Stimulated activated naive B cell treated with anti-CD40 and anti-IgM and Interleukin-4, amounts not matched to agents 10 μg/mL and 1 μg/mL and 100 μg/mL, for 72 hours (primary cell): ENCODE data around the gene CELF2.

Experiments used
- ATAC-seq, 2 donors: fragments of 150-1000 bp; cut with Tn5 transposase; replicated peaks; 2 replicates each; pipeline ENCODE4 v1.10.0; 2021; ENCODE audit warnings: moderate library complexity in 1 of 2
- DNase-seq: peaks from one replicate; pipeline ENCODE4 v3.0.0; 2021
- H3K27ac Mint-ChIP-seq: one replicate; pipeline ENCODE4 v1.8.0; 2022; ENCODE audit warnings: mild to moderate bottlenecking, mixed read lengths
- H3K27me3 Mint-ChIP-seq, 2 donors: one replicate each; pipeline ENCODE4 v1.8.0; 2022; ENCODE audit warnings: mixed read lengths in 2 of 2
- H3K36me3 Mint-ChIP-seq, 2 donors: one replicate each; pipeline ENCODE4 v1.8.0; 2022; ENCODE audit warnings: mixed read lengths in 2 of 2, mild to moderate bottlenecking in 1 of 2
- H3K4me1 Mint-ChIP-seq, 2 donors: one replicate each; pipeline ENCODE4 v1.8.0; 2022; ENCODE audit warnings: mixed read lengths in 2 of 2, mild to moderate bottlenecking in 1 of 2
- H3K4me3 Mint-ChIP-seq, 2 donors: one replicate each; pipeline ENCODE4 v1.8.0; 2022; ENCODE audit warnings: mild to moderate bottlenecking in 2 of 2, mixed read lengths in 2 of 2, moderate library complexity in 1 of 2
- H3K9me3 Mint-ChIP-seq, 2 donors: one replicate each; pipeline ENCODE4 v1.8.0; 2022; ENCODE audit warnings: mixed read lengths in 2 of 2, mild to moderate bottlenecking in 1 of 2

Gene CELF2

DNA sequence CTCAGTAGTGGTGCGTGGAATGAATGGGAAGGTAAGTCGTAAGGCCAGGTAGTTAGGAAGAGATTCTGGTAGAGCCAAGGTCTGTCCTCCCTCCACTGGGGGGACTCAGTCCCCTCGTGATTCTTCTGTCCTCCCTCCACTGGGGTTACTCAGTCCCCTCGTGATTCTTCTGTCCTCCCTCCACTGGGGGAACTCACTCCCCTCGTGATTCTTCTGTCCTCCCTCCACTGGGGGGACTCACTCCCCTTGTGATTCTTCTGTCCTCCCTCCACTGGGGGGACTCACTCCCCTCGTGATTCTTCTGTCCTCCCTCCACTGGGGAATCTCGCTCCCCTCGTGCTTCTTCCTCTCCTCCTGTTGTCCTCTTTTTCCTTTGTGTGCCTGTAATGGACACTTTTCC is 125.1 kb downstream of the CELF2 start:
- Mint-ChIP-seq H3K9me3 (peaks cover 5% of the 10 kb centered on the region in 2 donors), H3K27ac (peak overlapping the region; percentile 79), H3K36me3 (peaks cover 4% of the 10 kb centered on the region in 2 donors), H3K27me3 (no peaks in the 10 kb centered on the region), H3K4me1 (peaks cover 41 to 66% of the 10 kb centered on the region in 2 donors), H3K4me3 (peak overlapping the region in 1 of 2 donors; percentile 21)
- DNase-seq (no peak), ATAC-seq (no peak)

DNA sequence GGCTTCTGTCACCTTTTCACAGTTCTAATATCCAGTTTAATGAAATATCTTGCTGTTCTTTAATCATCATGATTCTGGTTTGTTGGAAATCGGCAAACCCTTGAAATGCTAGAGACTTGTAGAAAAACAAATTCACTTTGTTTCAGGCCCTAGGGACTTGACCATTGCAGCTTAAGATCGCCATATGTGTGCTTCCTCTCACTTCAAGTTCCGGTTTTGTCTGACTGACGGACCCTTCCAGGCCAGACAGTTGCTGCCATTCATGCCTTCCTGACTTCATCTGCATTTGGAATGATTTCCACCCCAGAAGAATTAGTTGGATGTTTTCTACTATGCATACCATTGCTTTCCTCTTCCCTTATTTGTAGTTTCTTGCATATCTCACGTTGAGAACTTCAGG is 125.6 kb downstream of the CELF2 start:
- peaks cover 5% of the 10 kb centered on the region in 2 donors for H3K9me3 Mint-ChIP-seq
- peak overlapping the region; percentile 79 for H3K27ac Mint-ChIP-seq
- peaks cover 46 to 71% of the 10 kb centered on the region in 2 donors for H3K4me1 Mint-ChIP-seq
- no peaks in the 10 kb centered on the region for H3K27me3 Mint-ChIP-seq
- peaks cover 4% of the 10 kb centered on the region in 2 donors for H3K36me3 Mint-ChIP-seq
- no peak for ATAC-seq
- DNase-seq, result no peak
- H3K4me3 Mint-ChIP-seq, result peak overlapping the region in 1 of 2 donors; percentile 21

DNA sequence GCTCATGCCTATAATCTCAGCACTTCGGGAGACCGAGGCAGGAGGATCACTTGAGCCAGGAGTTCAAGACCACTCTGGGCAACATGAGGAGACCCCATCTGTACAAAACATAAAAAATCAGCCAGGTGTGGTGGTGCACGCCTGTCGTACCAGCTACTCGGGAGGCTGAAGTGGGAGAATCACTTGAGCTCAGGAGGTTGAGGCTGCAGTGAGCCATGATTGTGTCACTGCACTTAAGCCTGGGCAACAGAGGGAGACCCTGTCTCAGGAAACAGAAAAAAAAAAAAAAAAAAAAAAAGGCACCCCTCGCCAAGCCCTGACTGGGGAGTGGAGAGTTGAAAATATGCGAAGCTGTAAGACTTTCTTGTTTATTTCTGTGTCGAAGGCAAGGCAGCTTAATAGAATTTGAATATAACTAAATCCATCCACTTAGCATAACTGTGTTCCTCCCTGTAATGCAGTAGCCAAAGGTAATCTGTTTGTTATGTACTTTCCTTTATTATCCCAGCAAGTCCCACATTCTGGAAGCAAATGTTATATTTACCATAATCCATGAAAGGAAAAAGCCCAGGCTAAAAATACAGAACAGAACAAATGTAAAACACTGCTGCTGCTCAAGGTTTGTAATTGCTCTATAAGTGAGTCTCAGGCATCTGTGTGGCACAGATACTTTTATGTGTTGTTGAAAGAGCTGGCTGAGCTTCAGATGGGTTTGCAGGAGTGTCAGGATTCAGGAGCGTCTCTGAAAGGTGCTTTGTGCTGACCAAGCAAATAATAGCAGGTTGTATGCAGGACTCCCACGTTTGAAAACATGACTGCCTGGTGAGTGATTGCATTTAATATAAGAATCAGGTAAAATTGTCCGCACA is 127.2 kb downstream of the CELF2 start:
- Mint-ChIP-seq H3K9me3 (peaks cover 5% of the 10 kb centered on the region in 2 donors), H3K27me3 (no peaks in the 10 kb centered on the region), H3K4me1 (peaks cover 58 to 87% of the 10 kb centered on the region in 2 donors), H3K36me3 (peaks cover 4% of the 10 kb centered on the region in 2 donors), H3K27ac (peak overlapping the region; percentile 96), H3K4me3 (peak overlapping the region; percentile 79 to 83)
- DNase-seq, result no peak
- ATAC-seq, result peak; percentile 17 to 19

DNA sequence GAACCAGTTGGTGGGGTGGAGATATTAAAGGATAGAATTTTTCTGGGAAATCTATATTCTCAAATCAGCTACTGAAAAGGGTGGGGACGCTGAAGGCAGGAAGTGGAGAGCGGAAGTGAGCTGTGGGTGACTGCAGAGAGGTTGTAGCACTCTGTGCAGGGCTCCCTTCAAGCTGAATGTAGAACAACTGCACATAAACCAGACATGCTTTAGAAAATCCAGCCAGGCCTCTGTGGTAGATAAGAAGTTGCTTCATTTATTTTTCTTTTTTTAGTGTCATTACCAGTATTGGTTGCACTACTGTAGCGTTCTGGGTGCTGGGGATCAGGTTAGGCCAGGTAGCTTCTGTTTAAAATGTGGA is 127.8 kb downstream of the CELF2 start:
- DNase-seq (no peak), ATAC-seq (peak; percentile 76 to 79)
- peaks cover 4% of the 10 kb centered on the region in 2 donors for H3K36me3 Mint-ChIP-seq
- H3K27ac Mint-ChIP-seq, result peak overlapping the region; percentile 96
- peak overlapping the region; percentile 79 to 83 for H3K4me3 Mint-ChIP-seq
- peaks cover 5% of the 10 kb centered on the region in 2 donors for H3K9me3 Mint-ChIP-seq
- no peaks in the 10 kb centered on the region for H3K27me3 Mint-ChIP-seq
- peaks cover 63 to 93% of the 10 kb centered on the region in 2 donors for H3K4me1 Mint-ChIP-seq

DNA sequence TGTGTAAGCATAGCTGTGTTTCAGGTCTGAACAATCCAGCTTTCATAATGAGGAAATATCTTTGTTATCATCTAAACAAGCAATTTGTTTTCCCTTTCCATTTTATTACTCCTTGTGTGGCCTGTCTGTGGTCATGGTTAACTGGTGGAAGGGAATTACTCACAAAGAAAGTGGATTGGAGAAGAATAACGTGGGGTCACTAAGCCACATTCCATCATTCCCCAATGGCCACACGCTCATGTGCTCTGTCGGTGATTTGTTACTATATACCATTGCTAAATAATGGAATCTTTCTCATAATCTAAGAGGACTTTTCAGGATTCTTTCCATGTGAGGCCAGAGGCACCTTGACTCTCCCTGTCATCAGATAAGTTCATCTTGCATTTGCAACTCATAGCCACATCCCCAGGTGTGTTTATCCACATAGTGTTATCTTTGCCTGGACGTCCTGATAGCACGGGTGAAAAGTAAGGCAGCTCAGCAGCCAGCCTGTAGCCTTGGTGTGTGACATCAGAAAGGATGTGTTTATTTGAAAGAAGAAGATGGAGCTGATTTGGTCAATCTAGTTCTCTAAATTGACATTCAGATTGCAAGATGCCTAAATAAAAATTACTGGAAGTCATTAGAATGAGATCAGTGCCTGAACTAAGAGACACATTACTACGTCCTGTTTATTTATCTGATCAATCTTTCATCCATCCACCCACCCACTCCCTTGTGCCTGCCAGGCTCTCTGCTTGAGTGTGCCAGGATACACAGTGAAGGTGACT is 128.9 kb downstream of the CELF2 start:
- Mint-ChIP-seq H3K27me3 (no peaks in the 10 kb centered on the region), H3K27ac (peak overlapping the region; percentile 72), H3K4me3 (peak overlapping the region; percentile 25 to 39), H3K4me1 (peaks cover 61 to 97% of the 10 kb centered on the region in 2 donors), H3K36me3 (peaks cover 4% of the 10 kb centered on the region in 2 donors), H3K9me3 (peaks cover 5% of the 10 kb centered on the region in 2 donors)
- DNase-seq (no peak), ATAC-seq (no peak)

DNA sequence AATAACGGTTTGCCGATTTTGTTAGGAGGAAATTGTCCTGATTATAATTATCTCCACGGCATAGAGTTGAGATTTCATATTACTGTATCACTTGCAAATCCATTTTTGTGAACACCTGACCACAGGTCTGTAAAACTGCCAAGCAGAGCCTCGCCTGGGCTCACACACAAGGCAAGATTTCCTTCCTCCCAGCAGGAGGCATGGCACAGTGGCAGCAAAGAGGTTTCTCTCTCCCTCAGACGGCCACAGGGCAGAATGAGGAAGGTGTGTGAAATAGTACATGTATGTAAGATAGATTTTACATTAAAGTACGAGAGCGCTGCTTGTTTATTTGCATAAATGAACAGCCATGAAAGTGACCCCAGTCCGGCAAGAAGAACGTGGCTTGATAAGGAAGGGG is 130.1 kb downstream of the CELF2 start:
- Mint-ChIP-seq H3K4me1 (peaks cover 53 to 97% of the 10 kb centered on the region in 2 donors), H3K36me3 (peaks cover 0 to 3% of the 10 kb centered on the region in 2 donors), H3K4me3 (peak overlapping the region; percentile 66 to 72), H3K27ac (peak overlapping the region; percentile 81), H3K27me3 (no peaks in the 10 kb centered on the region), H3K9me3 (peaks cover 4 to 5% of the 10 kb centered on the region in 2 donors)
- DNase-seq (no peak), ATAC-seq (peak; percentile 68 to 76)

DNA sequence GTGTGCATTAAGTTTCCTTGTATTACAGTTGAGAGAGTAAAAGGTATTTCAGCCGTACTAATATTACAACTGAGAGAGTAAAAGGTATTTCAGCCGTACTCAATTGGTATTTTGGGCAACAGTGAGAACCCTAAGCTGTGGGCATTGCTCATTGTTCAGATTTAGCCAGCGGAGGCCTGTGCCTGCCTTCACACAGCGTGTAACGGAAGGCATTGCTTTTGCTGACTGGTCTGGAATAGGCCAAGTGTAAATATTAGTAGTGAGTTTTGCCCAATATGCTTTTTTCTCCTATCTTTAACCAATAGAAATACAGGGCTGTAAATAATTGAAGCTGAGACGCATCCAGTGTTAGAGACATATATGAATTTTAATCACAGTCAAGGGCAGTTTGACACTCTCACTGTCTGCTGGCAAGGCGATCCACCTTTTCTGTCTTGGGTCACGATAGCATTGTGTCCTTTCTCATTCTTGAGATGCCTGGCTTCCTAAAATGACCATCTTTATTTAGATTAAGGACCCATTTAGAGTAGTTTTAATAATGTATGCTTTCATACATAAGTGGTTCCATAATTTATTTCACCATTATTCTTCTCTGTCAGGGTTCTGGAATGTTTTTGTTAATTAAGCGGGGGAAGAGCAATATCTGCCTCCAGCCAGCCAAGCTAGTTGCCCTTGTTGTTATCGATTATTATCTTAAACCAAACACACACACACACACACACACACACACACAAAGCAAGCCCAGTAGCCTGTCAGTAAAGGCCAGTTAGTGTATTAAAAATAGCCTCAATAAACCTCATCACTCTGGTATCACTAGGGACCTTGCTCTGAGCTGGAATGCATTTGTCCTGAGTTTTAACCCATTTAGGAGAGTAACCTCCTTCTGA is 130.7 kb downstream of the CELF2 start:
- Mint-ChIP-seq H3K9me3 (no peaks in the 10 kb centered on the region), H3K36me3 (no peaks in the 10 kb centered on the region), H3K4me1 (peaks cover 47 to 90% of the 10 kb centered on the region in 2 donors), H3K4me3 (peak overlapping the region; percentile 66 to 72), H3K27ac (peak overlapping the region; percentile 81), H3K27me3 (no peaks in the 10 kb centered on the region)
- peak in 1 of 2 donors; percentile 17 for ATAC-seq
- no peak for DNase-seq

DNA sequence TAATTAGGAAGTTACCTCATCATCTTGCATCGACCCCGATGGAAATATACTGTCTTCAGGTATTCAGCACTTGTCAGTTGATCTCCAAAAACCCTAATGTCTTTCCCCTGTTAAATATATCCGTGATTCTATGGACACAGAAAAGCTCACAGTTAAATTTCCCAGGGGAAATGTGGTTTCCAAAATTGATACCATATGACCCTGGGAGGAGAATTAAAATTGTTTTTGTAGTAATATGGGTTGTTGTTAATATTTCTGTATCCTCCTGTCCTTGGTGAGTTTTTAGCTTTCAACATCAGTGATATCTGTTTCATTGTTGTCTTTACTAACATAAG is 132.1 kb downstream of the CELF2 start:
- ATAC-seq (no peak), DNase-seq (no peak)
- Mint-ChIP-seq H3K9me3 (no peaks in the 10 kb centered on the region), H3K36me3 (no peaks in the 10 kb centered on the region), H3K4me1 (peaks cover 55 to 91% of the 10 kb centered on the region in 2 donors), H3K4me3 (peak overlapping the region; percentile 37 to 74), H3K27me3 (no peaks in the 10 kb centered on the region), H3K27ac (peak overlapping the region; percentile 68)

DNA sequence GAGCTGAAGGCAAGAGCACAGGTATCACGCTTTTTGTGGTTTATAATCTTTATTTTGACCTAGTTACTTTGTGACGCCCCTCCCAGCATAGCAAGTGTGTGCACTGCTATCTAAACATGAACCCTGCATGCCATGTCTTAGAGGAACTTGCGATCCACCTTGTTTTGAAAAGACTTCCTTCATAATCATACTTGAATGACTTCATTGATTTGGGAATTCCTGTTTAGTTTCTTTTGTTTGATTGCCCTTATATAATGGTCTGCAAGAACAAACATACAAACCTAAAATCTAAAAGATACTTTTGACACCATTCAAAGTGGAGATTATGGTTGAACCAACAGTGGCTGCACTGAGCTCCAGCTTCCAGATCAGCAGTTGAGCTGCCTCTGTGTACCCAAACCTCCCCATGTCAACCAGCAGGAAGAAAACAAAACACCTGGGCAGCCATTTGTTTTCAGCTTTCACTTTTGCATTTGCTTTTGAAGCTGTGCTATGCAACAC is 132.6 kb downstream of the CELF2 start:
- H3K27me3 Mint-ChIP-seq, result no peaks in the 10 kb centered on the region
- peak overlapping the region; percentile 68 for H3K27ac Mint-ChIP-seq
- peak overlapping the region; percentile 37 to 74 for H3K4me3 Mint-ChIP-seq
- no peaks in the 10 kb centered on the region for H3K36me3 Mint-ChIP-seq
- no peak for ATAC-seq
- H3K4me1 Mint-ChIP-seq, result peaks cover 51 to 88% of the 10 kb centered on the region in 2 donors
- H3K9me3 Mint-ChIP-seq, result no peaks in the 10 kb centered on the region
- DNase-seq, result no peak

DNA sequence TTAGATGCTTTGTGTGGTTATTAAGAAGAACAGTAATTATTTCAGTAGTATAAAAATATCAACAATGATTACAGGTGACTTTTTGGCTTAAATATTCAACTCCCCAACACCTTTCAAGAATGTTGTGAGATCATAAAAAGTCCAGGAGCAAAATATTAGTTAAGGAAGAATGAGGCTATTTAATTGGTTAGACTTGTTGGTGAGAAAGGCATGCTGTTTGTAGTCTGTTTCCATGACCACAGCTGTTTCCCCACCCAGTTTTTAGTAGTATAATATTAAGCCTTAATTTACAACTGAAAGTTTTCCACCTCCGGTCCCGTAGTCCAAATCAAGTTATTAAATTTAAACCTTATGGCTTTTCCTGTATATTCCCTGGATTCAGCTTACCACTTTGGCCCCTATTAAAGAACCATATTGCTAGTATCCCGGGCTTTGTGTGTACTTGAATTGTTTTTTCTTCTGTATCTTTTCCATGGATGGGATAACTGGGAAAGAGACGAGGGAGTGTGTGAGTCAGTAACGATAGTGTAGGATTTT is 133.3 kb downstream of the CELF2 start:
- peak overlapping the region in 1 of 2 donors; percentile 37 for H3K4me3 Mint-ChIP-seq

DNA sequence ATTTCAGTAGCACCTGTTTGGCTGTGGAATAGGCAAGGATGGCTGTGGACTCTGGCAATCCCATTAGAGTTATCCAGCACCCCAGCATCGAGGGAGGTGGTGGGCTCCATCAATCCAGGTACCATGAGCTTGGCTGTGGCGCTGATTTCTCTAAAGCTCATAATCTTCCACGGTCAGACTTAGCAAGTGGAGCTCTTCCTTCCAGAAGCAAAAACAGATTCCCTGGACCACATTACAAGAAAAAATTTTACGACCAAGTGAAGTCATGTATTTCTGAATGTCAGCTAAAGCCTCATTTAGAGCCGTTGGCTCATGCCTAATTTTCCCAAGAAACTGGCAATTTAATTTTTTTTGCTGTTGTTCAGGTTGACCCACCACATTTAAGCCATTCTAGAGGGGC is 135.1 kb downstream of the CELF2 start:
- Mint-ChIP-seq H3K27ac (no peak overlapping the region), H3K9me3 (no peaks in the 10 kb centered on the region)

More for the DNA sequence above, 133.3 kb downstream of the CELF2 start:
- H3K27me3 Mint-ChIP-seq, result no peaks in the 10 kb centered on the region
- H3K36me3 Mint-ChIP-seq, result no peaks in the 10 kb centered on the region
- ATAC-seq (no peak), DNase-seq (no peak)
- H3K9me3 Mint-ChIP-seq, result no peaks in the 10 kb centered on the region
- peaks cover 48 to 83% of the 10 kb centered on the region in 2 donors for H3K4me1 Mint-ChIP-seq
- H3K27ac Mint-ChIP-seq, result peak overlapping the region; percentile 31

DNA sequence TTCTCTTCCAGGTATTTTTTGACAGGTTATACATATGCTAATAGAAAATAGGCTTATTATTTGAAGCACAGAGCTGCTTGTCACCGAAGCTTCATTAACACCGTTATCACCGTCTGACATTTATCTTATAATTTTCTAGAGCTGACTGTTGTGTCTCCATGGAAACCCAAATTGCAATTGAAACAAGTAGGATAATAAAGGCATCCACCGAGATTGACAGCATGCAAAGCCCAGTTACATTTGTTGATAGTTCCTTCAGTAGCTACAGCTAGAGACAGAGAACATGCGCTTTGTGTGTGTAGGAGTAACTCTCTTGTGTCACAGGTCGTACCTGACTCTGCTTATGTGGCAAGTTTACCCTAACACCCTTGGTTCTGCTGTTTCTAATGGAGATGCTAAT is 135.6 kb downstream of the CELF2 start:
- Mint-ChIP-seq H3K4me3 (no peak overlapping the region), H3K9me3 (no peaks in the 10 kb centered on the region), H3K27ac (no peak overlapping the region), H3K36me3 (no peaks in the 10 kb centered on the region), H3K4me1 (peaks cover 53 to 82% of the 10 kb centered on the region in 2 donors), H3K27me3 (no peaks in the 10 kb centered on the region)
- ATAC-seq (no peak), DNase-seq (no peak)

More for the DNA sequence above, 135.1 kb downstream of the CELF2 start:
- peaks cover 53 to 82% of the 10 kb centered on the region in 2 donors for H3K4me1 Mint-ChIP-seq
- H3K27me3 Mint-ChIP-seq, result no peaks in the 10 kb centered on the region
- H3K36me3 Mint-ChIP-seq, result no peaks in the 10 kb centered on the region
- DNase-seq, result no peak
- H3K4me3 Mint-ChIP-seq, result no peak overlapping the region
- ATAC-seq, result no peak

DNA sequence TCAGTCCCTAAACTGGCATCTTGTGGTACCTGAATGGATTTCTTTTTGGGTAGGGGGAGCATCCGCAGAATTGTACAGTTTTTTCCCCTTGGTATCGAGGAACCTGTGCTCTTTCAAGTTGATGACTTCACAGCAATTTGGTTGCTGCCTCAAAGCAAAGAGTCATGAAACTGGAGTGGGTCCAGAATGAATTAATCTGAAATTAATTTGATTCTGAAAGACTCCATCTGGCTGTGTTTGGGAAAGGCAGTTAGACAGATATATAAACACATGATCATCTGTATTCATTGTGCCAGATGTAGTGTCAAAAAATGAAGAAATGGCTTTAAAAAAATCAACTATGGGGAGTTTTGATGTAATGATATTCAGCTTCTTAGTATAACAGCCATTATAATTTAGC is 136.1 kb downstream of the CELF2 start:
- H3K9me3 Mint-ChIP-seq, result no peaks in the 10 kb centered on the region
- H3K4me3 Mint-ChIP-seq, result no peak overlapping the region
- no peaks in the 10 kb centered on the region for H3K27me3 Mint-ChIP-seq
- H3K36me3 Mint-ChIP-seq, result no peaks in the 10 kb centered on the region
- ATAC-seq (no peak), DNase-seq (no peak)
- H3K4me1 Mint-ChIP-seq, result peaks cover 55 to 82% of the 10 kb centered on the region in 2 donors
- H3K27ac Mint-ChIP-seq, result no peak overlapping the region
